CD4-positive, alpha-beta T cell treated with Interleukin-10 for 1 hour (primary cell): ENCODE measurements around the gene SPATA25.
"Not testable (repeated sequence)": the region's sequence is repeated elsewhere in the genome, so short reads cannot be mapped to it uniquely, and the experiment has no call there.

Experiments
- DNase-seq: peaks from one replicate; pipeline ENCODE4 v3.0.0-alpha.2; 2020

The SPATA25 gene

DNA sequence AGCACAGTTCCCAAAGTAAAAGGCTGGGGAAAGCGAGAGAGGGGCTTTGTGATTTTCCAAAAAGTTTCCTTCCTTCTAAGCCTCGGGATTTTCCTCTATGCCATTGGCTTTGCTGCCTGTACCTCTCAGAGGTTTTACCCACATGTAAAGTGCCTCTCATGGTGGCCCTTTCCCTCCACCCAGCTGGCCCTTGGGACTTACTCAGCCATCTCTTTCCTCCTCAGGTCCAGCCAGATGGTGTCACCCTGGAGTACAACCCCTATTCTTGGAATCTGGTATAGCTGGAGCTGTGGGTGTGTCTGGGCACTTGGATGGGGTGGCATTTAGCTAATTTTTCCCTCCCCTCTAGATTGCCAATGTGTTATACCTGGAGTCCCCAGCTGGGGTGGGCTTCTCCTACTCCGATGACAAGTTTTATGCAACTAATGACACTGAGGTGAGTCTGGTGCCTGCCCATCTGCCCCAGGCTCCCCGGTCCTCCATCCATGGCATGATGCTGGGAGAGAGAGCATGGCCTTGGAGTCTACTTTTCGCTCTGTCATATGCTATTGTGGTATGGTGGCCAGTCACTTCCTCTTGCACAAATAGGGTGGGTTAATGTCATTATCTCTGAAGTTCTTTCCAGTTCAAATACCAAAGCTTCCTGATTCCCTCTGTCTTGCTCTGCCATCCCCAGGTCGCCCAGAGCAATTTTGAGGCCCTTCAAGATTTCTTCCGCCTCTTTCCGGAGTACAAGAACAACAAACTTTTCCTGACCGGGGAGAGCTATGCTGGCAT, 4.8 kb upstream of the SPATA25 start:
- DNase-seq, result no peak

DNA sequence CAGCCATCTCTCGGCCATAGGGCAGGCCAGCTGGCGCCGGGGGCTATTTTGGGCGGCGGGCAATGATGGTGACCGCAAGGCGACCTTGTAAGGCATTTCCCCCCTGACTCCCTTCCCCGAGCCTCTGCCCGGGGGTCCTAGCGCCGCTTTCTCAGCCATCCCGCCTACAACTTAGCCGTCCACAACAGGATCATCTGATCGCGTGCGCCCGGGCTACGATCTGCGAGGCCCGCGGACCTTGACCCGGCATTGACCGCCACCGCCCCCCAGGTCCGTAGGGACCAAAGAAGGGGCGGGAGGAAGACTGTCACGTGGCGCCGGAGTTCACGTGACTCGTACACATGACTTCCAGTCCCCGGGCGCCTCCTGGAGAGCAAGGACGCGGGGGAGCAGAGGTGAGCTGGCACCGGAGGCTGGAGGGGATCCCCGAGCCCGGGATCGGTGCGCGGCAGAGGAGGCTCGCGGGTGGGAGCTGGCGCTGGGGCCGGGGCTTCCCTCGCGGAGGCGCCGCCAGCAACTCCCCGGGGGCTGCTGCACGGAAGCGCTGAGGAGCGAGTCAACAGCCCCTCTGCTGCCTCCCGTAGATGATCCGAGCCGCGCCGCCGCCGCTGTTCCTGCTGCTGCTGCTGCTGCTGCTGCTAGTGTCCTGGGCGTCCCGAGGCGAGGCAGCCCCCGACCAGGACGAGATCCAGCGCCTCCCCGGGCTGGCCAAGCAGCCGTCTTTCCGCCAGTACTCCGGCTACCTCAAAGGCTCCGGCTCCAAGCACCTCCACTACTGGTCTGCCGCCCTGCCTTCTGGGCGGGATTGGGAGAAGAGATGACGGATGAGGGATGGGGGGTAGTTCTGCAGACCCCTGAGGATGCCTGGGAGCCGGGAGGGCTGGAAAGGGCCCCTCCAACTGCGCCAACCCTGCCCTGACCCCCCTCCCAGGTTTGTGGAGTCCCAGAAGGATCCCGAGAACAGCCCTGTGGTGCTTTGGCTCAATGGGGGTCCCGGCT, 3.9 kb upstream of the SPATA25 start, which contains the start of the genes CTSA and NEURL2:
TSS of gene CTSA (plus strand) at position 351 of the 999 bp plus-strand sequence. CDS start at position 585, 234 bp downstream.
TSS of gene NEURL2 (minus strand) at position 224 of the 999 bp plus-strand sequence. CDS start at position 7, 217 bp downstream.
- DNase-seq, result peak; percentile 84

GRCh38 chr20:45890077-45890984, 2.9 kb upstream of the SPATA25 start:
- DNase-seq, result peak; percentile 48

GRCh38 chr20:45888681-45889080, 1.3 kb upstream of the SPATA25 start:
- no peak for DNase-seq

- DNase-seq, result no peak
Measured at GRCh38 chr20:45886590-45887345, 654 bp downstream of the SPATA25 start.

DNA sequence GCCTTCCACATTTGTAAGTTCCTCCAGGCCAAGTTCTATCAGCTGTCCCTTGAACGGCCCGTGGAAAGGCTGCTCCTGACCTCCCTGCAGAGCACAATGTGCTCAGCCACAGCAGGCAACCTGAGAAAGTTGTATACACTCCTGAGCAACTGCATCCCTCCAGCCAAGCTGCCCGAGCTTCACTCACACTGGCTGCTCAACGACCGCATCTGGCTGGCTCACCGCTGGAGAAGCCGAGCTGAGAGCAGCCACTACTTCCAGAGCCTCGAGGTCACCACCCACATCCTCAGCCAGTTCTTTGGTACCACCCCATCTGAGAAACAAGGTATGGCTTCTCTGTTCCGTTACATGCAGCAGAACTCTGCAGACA, 4.3 kb downstream of the SPATA25 start:
- DNase-seq, result no peak

GRCh38 chr20:45882469-45883099, 4.8 kb downstream of the SPATA25 start:
- DNase-seq, result no peak

- peak; percentile 99 for DNase-seq
Measured at GRCh38 chr20:45880988-45881788, 6.2 kb downstream of the SPATA25 start, which contains the start of gene ZSWIM1. Gene ZSWIM1, plus strand, starts transcription at chr20:45881227. Its CDS starts 1,366 bp downstream, at chr20:45882593.

GRCh38 chr20:45878076-45878761, 9.2 kb downstream of the SPATA25 start:
- DNase-seq, result no peak

DNA sequence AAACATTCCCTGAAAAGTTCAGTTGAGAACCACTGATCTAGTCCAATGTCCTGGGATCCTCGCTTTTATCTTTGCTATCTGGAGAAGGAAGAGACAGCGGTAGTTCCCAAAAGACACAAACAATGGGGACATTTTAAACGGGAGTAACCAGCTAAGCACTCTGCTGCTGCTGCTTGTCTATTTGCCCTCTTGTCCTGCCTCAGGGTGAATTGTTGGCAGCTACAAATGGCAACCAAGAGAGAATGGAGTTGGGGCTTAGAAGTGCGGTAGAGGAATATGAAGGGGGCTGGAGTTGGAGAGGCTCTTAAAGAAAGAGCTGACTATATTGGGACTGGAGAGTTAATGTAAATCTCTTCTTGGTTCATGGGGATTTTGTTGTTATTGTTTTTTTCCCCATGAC, 12.8 kb downstream of the SPATA25 start:
- no peak for DNase-seq

DNA sequence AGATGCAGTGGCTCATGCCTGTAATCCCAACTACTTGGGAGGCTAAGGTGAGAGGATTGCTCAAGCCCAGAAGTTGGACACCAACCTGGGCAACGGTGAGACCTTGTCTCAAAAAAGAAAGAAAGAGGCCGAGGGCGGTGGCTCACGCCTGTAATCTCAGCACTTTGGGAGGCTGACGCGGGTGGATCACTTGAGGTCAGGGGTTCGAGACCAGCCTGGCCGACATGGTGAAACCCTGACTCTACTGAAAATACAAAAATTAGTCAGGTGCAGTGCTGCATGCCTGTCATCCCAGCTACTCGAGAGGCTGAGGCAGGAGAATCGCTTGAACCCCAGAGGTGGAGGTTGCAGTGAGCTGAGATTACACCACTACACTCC, 13.3 kb downstream of the SPATA25 start:
- not testable (repeated sequence) for DNase-seq

- no peak for DNase-seq
Measured at GRCh38 chr20:45873409-45874103, 13.9 kb downstream of the SPATA25 start.

GRCh38 chr20:45872626-45873025, 14.8 kb downstream of the SPATA25 start:
- DNase-seq, result no peak

DNA sequence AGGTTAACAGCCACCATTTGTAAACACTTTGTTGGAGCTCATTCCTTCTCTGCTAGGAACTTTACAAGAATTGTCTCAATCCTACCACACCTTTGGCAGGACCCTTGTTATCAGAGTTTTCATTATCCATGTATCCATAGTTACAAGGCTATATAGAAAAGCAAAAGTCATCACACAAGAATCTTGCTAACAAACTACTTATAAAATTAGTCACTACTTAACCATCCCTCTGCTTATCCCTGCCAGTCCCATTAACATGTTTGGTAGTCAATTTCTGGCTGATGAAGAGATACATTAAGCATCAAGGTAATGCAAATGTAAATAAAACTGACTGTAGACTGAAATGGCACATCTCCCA, 19.6 kb downstream of the SPATA25 start:
- no peak for DNase-seq

- DNase-seq, result no peak
Measured at GRCh38 chr20:45867136-45867818, 20.1 kb downstream of the SPATA25 start.

GRCh38 chr20:45866454-45866853, 21.0 kb downstream of the SPATA25 start:
- no peak for DNase-seq

- no peak for DNase-seq
Measured at GRCh38 chr20:45863543-45864470, 23.6 kb downstream of the SPATA25 start.
